CD4-positive, alpha-beta T cell (primary cell): ENCODE measurements around the gene AGMO. TPM values are rescaled to one million over a fixed set of nuclear protein-coding genes. Genes with fewer than 3 reads are reported as not detected.
A peak's percentile ranks its signal among the peaks of the same experiment; 100 is the strongest.

ENCODE experiments used
- ATAC-seq: fragments of 200-7000 bp; cut with Tn5 transposase; one replicate; pipeline ENCODE4 v1.10.0; 2022; ENCODE audit warnings: mild to moderate bottlenecking; ENCODE audit not compliant: poor library complexity
- CTCF ChIA-PET: fragments of 350-600 bp; sonication (Branson Sonifier 250); formaldehyde crosslinking; loops from one replicate; lab custom pipeline; 2021; ENCODE audit warnings: antibody characterized with exemption, inconsistent platforms; lab: Charles Lee
- POLR2A ChIA-PET: fragments of 350-600 bp; sonication (Branson Sonifier 250); formaldehyde crosslinking; loops from one replicate; lab custom pipeline; 2021; ENCODE audit warnings: antibody characterized with exemption, inconsistent platforms; lab: Charles Lee
- DNase-seq, 14 experiments: peaks; one replicate each; pipeline ENCODE4 v3.0.0-alpha.2; 2013 to 2020; ENCODE audit warnings: mixed read lengths in 2 of 14
- H3K27ac ChIP-seq, 2 donors: one replicate each; pipeline versions ENCODE4 v1.5.1 to v1.7.0; 2013; ENCODE audit warnings: low read length in 2 of 2, low read depth in 1 of 2, mild to moderate bottlenecking in 1 of 2
- H3K27me3 ChIP-seq, 2 experiments: 1 replicate in 1 of 2; 2 replicates in 1 of 2; pipeline versions ENCODE4 v1.6.1 to v1.7.0; 2013; ENCODE audit warnings: low read length in 2 of 2, control low read depth in 1 of 2, mild to moderate bottlenecking in 1 of 2, moderate library complexity in 1 of 2; ENCODE audit not compliant: insufficient read depth in 2 of 2, control insufficient read depth in 1 of 2
- H3K36me3 ChIP-seq: one replicate; pipeline ENCODE4 v1.6.1; 2013; ENCODE audit warnings: low read length, control low read depth; ENCODE audit not compliant: insufficient read depth
- H3K4me1 ChIP-seq: one replicate; pipeline ENCODE4 v1.6.1; 2013; ENCODE audit warnings: low read length, control low read depth; ENCODE audit not compliant: insufficient read depth
- H3K4me3 ChIP-seq: one replicate; pipeline ENCODE4 v1.5.1; 2013; ENCODE audit warnings: mild to moderate bottlenecking, low read length, moderate library complexity
- H3K9me3 ChIP-seq, 2 experiments: 1 replicate in 1 of 2; 2 replicates in 1 of 2; pipeline versions ENCODE4 v1.6.1 to v1.7.0; 2013; ENCODE audit warnings: low read length in 2 of 2, mild to moderate bottlenecking in 2 of 2, control low read depth in 1 of 2, moderate library complexity in 1 of 2; ENCODE audit not compliant: control insufficient read depth in 1 of 2, insufficient read depth in 1 of 2
- H3K27ac Mint-ChIP-seq: one replicate; pipeline ENCODE4 v1.8.0; 2020; ENCODE audit warnings: mixed read lengths
- H3K27me3 Mint-ChIP-seq: one replicate; pipeline ENCODE4 v1.8.0; 2021; ENCODE audit warnings: mixed read lengths
- H3K36me3 Mint-ChIP-seq: one replicate; pipeline ENCODE4 v1.8.0; 2021; ENCODE audit warnings: low read depth, mixed read lengths
- H3K4me1 Mint-ChIP-seq: one replicate; pipeline ENCODE4 v1.8.0; 2021; ENCODE audit warnings: low read depth, mixed read lengths
- H3K4me3 Mint-ChIP-seq: one replicate; pipeline ENCODE4 v1.8.0; 2020; ENCODE audit warnings: mild to moderate bottlenecking, mixed read lengths
- H3K9me3 Mint-ChIP-seq: one replicate; pipeline ENCODE4 v1.8.0; 2020; ENCODE audit warnings: mixed read lengths
- intact Hi-C, 2 experiments: fragments of 100-400 bp; cut with DNase I in 1 of 2; cut with micrococcal nuclease in 1 of 2; formaldehyde crosslinking; loops; one replicate each; pipeline versions ENCODE4 v1.15.1 to v1.9.0; 2023 to 2025; cut with DNase I, micrococcal nuclease
- total RNA-seq, 174 experiments: library from RNA in 2 of 174; stranded (reverse) in 2 of 174; gene quantifications; one replicate each; pipeline ENCODE4 v1.2.3 and lab custom pipeline; 2021 to 2026
- TF ChIP-seq, protein P1 (sequence below): fragments of 200-600 bp; IDR thresholded peaks from one replicate; pipeline ENCODE4 v1.8.0; 2022; ENCODE audit warnings: antibody characterized with exemption, mild to moderate bottlenecking

The AGMO gene
- total RNA-seq, 2 experiments from 2014 or later = not detected

DNA sequence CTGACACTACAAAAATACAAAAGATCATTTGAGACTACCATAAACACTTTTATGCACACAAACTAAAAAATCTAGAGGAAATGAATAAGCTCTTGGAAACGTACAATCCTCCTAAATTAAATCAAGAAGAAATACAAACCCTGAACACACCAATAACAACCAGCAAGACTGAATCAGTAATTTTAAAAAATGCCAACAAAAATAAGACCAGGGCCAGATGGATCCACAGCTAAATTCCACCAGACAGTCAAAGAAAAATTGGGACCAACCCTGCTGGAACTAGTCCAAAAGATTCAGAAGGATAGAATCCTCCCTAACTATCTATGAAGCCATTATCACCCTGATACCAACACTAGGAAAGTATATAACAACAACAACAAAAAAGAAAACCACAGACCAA lies 277.4 kb downstream of the AGMO start:
- Mint-ChIP-seq H3K9me3 (peaks cover 19% of the 10 kb centered on the region), H3K27me3 (no peaks in the 10 kb centered on the region), H3K36me3 (no peaks in the 10 kb centered on the region), H3K4me1 (no peaks in the 10 kb centered on the region), H3K27ac (no peak overlapping the region), H3K4me3 (no peak overlapping the region)
- Histone ChIP-seq H3K4me3 (no peak overlapping the region), H3K27me3 (no peaks in the 10 kb centered on the region), H3K27ac (no peak overlapping the region), H3K9me3 (peaks cover 0 to 14% of the 10 kb centered on the region in 2 experiments), H3K4me1 (no peaks in the 10 kb centered on the region), H3K36me3 (no peaks in the 10 kb centered on the region)
- TF ChIP-seq, protein P1, sequence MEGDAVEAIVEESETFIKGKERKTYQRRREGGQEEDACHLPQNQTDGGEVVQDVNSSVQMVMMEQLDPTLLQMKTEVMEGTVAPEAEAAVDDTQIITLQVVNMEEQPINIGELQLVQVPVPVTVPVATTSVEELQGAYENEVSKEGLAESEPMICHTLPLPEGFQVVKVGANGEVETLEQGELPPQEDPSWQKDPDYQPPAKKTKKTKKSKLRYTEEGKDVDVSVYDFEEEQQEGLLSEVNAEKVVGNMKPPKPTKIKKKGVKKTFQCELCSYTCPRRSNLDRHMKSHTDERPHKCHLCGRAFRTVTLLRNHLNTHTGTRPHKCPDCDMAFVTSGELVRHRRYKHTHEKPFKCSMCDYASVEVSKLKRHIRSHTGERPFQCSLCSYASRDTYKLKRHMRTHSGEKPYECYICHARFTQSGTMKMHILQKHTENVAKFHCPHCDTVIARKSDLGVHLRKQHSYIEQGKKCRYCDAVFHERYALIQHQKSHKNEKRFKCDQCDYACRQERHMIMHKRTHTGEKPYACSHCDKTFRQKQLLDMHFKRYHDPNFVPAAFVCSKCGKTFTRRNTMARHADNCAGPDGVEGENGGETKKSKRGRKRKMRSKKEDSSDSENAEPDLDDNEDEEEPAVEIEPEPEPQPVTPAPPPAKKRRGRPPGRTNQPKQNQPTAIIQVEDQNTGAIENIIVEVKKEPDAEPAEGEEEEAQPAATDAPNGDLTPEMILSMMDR = no peak
- no peak for ATAC-seq
- intact Hi-C loops = no loop called here
- ChIA-PET POLR2A (no interaction called here), CTCF (no interaction called here)
- DNase-seq = no peak

- H3K36me3 Mint-ChIP-seq = no peaks in the 10 kb centered on the region
- no peak overlapping the region for H3K27ac Mint-ChIP-seq
- ATAC-seq (no peak), DNase-seq (peak in 1 of 14 experiments; percentile 3)
- no peaks in the 10 kb centered on the region for H3K4me1 ChIP-seq
- no peak overlapping the region for H3K4me3 ChIP-seq
- TF ChIP-seq, protein P1 = no peak
- peaks cover 24% of the 10 kb centered on the region for H3K9me3 Mint-ChIP-seq
- H3K4me1 Mint-ChIP-seq = no peaks in the 10 kb centered on the region
- no peak overlapping the region for H3K27ac ChIP-seq
- H3K36me3 ChIP-seq = no peaks in the 10 kb centered on the region
- H3K9me3 ChIP-seq = peaks cover 15 to 30% of the 10 kb centered on the region in 2 experiments
- ChIA-PET CTCF (no interaction called here), POLR2A (no interaction called here)
- intact Hi-C loops = no loop called here
- no peaks in the 10 kb centered on the region for H3K27me3 ChIP-seq
- H3K27me3 Mint-ChIP-seq = no peaks in the 10 kb centered on the region
- no peak overlapping the region for H3K4me3 Mint-ChIP-seq
These were observed 281.6 kb downstream of the AGMO start for GRCh38 chr7:15280078-15280733.

- intact Hi-C loops = no loop called here
- TF ChIP-seq, protein P1 = no peak
- Histone ChIP-seq H3K27ac (no peak overlapping the region), H3K4me1 (no peaks in the 10 kb centered on the region), H3K27me3 (no peaks in the 10 kb centered on the region), H3K36me3 (no peaks in the 10 kb centered on the region), H3K9me3 (peaks cover 15 to 30% of the 10 kb centered on the region in 2 experiments), H3K4me3 (no peak overlapping the region)
- ChIA-PET CTCF (no interaction called here), POLR2A (no interaction called here)
- DNase-seq (no peak), ATAC-seq (no peak)
- H3K4me3 Mint-ChIP-seq = no peak overlapping the region
- H3K36me3 Mint-ChIP-seq = no peaks in the 10 kb centered on the region
- peaks cover 22% of the 10 kb centered on the region for H3K9me3 Mint-ChIP-seq
- no peaks in the 10 kb centered on the region for H3K27me3 Mint-ChIP-seq
- H3K27ac Mint-ChIP-seq = no peak overlapping the region
- no peaks in the 10 kb centered on the region for H3K4me1 Mint-ChIP-seq
These were observed 282.2 kb downstream of the AGMO start for GRCh38 chr7:15279640-15280039.
